ENCODE measurements around the gene SLC39A2.

DNA sequence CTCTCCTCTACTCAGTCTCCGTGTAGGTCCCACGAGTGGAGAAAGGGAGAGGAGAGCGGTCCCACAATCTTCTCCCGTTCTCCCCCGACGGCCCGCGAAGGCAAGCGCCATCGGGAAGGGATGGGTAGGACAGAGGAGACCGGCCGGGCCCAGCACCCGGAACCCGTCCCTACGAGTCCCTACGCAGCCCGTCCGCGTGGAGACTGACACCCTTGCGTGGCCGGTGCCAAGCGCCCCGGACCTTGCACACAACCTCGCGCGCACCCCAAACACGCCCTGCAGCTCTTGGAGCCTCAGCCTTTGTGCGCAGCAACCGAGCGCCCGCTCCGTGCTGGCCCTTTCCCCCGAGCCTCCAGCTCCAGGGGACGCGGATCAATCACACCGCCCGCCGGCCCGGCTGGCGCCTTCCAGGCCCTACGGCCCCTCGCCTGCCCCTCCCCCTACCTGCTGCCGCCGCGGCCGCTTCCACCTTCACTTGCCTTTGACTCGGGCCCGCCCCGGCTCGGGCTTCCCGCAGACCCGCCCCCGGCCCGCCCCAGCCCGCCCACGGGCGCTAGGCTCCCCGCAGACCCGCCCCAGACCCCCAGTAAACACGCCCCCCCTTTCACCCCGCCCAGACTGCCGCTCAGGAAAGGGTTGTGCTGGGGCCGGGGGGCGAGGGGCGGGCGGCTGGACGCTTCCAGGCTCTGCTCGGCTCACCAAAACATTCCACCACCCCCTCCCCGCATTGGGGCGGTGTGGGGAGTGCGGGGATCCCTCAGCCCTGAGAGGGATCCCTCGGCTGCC lies 25.7 kb downstream of the SLC39A2 start, which contains the start of gene NDRG2:
- TF ChIP-seq TAF1 (conservative IDR thresholded peaks at IDR 0.05) (no peak), YY1 (IDR thresholded peaks at IDR 0.05) (no peak), RAD21 (IDR thresholded peaks at IDR 0.05) (no peak), FOXA1 (IDR thresholded peaks at IDR 0.05) (no peak), NR2F2 (IDR thresholded peaks at IDR 0.05) (no peak), JUND (IDR thresholded peaks at IDR 0.05) (no peak), HNF4A (conservative IDR thresholded peaks at IDR 0.05) (no peak), SP1 (IDR thresholded peaks at IDR 0.05) (no peak)
- TF ChIP-seq, protein P1, sequence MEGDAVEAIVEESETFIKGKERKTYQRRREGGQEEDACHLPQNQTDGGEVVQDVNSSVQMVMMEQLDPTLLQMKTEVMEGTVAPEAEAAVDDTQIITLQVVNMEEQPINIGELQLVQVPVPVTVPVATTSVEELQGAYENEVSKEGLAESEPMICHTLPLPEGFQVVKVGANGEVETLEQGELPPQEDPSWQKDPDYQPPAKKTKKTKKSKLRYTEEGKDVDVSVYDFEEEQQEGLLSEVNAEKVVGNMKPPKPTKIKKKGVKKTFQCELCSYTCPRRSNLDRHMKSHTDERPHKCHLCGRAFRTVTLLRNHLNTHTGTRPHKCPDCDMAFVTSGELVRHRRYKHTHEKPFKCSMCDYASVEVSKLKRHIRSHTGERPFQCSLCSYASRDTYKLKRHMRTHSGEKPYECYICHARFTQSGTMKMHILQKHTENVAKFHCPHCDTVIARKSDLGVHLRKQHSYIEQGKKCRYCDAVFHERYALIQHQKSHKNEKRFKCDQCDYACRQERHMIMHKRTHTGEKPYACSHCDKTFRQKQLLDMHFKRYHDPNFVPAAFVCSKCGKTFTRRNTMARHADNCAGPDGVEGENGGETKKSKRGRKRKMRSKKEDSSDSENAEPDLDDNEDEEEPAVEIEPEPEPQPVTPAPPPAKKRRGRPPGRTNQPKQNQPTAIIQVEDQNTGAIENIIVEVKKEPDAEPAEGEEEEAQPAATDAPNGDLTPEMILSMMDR (IDR thresholded peaks at IDR 0.05; ENCODE audit: low read depth, low read length, missing input control) = no peak
- TF ChIP-seq, protein P2, sequence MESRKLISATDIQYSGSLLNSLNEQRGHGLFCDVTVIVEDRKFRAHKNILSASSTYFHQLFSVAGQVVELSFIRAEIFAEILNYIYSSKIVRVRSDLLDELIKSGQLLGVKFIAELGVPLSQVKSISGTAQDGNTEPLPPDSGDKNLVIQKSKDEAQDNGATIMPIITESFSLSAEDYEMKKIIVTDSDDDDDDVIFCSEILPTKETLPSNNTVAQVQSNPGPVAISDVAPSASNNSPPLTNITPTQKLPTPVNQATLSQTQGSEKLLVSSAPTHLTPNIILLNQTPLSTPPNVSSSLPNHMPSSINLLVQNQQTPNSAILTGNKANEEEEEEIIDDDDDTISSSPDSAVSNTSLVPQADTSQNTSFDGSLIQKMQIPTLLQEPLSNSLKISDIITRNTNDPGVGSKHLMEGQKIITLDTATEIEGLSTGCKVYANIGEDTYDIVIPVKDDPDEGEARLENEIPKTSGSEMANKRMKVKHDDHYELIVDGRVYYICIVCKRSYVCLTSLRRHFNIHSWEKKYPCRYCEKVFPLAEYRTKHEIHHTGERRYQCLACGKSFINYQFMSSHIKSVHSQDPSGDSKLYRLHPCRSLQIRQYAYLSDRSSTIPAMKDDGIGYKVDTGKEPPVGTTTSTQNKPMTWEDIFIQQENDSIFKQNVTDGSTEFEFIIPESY (IDR thresholded peaks at IDR 0.05) = no peak
- TF ChIP-seq, protein P3, sequence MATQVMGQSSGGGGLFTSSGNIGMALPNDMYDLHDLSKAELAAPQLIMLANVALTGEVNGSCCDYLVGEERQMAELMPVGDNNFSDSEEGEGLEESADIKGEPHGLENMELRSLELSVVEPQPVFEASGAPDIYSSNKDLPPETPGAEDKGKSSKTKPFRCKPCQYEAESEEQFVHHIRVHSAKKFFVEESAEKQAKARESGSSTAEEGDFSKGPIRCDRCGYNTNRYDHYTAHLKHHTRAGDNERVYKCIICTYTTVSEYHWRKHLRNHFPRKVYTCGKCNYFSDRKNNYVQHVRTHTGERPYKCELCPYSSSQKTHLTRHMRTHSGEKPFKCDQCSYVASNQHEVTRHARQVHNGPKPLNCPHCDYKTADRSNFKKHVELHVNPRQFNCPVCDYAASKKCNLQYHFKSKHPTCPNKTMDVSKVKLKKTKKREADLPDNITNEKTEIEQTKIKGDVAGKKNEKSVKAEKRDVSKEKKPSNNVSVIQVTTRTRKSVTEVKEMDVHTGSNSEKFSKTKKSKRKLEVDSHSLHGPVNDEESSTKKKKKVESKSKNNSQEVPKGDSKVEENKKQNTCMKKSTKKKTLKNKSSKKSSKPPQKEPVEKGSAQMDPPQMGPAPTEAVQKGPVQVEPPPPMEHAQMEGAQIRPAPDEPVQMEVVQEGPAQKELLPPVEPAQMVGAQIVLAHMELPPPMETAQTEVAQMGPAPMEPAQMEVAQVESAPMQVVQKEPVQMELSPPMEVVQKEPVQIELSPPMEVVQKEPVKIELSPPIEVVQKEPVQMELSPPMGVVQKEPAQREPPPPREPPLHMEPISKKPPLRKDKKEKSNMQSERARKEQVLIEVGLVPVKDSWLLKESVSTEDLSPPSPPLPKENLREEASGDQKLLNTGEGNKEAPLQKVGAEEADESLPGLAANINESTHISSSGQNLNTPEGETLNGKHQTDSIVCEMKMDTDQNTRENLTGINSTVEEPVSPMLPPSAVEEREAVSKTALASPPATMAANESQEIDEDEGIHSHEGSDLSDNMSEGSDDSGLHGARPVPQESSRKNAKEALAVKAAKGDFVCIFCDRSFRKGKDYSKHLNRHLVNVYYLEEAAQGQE (IDR thresholded peaks at IDR 0.05) = no peak
- TF ChIP-seq, protein P4, sequence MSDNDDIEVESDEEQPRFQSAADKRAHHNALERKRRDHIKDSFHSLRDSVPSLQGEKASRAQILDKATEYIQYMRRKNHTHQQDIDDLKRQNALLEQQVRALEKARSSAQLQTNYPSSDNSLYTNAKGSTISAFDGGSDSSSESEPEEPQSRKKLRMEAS (IDR thresholded peaks at IDR 0.05) = no peak
- TF ChIP-seq, protein P5, sequence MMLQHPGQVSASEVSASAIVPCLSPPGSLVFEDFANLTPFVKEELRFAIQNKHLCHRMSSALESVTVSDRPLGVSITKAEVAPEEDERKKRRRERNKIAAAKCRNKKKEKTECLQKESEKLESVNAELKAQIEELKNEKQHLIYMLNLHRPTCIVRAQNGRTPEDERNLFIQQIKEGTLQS (IDR thresholded peaks at IDR 0.05) = no peak

All from liver (tissue), 3 donors.